ENCODE measurements around the gene NME9. TPM values are rescaled to one million over a fixed set of nuclear protein-coding genes. Genes with fewer than 3 reads are reported as not detected.

NME9 gene
- total RNA-seq, 1 experiment from 2014 or later: 0.35 TPM

DNA sequence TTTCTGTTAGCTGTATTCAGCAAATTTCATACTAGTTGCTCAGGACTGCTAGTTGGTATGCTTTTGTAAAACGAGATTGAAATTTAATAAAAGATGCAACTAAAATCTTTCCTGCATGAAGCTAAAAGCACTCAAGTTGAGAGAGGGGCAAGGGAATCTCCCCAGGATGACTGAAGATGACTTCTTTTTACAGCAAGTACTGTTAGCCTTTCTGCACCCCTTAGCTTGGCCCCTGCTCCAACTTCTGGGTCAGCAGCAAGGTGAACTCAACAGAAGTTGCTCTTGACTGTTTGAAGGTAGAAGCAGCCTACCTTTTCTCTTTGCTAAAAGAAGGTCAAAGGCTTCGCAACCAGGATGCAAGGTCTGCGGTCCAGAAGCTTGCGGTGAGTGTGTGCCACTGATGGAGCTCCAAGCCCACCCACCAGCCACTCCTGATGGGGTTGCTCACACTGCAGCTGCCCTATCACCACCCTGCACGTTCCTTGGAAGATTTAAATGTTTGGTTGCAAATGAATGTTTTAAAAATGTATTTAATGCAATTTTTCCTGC, 32.5 kb downstream of the NME9 start:
- Histone ChIP-seq H3K27me3 (ENCODE audit: control insufficient read depth, insufficient read depth, low read length) (no peaks in the 10 kb centered on the region), H3K4me3 (ENCODE audit: insufficient read depth, low read depth, low read length) (no peak overlapping the region), H3K36me3 (replicated peaks; ENCODE audit: control insufficient read depth, insufficient read depth, low read length) (peaks cover 5% of the 10 kb centered on the region)
- no peak for DNase-seq

GRCh38 chr3:138296639-138297038, 33.0 kb downstream of the NME9 start:
- H3K36me3 ChIP-seq (replicated peaks; ENCODE audit: control insufficient read depth, insufficient read depth, low read length): peaks cover 5% of the 10 kb centered on the region
- H3K27me3 ChIP-seq (ENCODE audit: control insufficient read depth, insufficient read depth, low read length): no peaks in the 10 kb centered on the region
- no peak for DNase-seq
- no peak overlapping the region for H3K4me3 ChIP-seq (ENCODE audit: insufficient read depth, low read depth, low read length)

- Histone ChIP-seq H3K27me3 (ENCODE audit: control insufficient read depth, insufficient read depth, low read length) (no peaks in the 10 kb centered on the region), H3K36me3 (replicated peaks; ENCODE audit: control insufficient read depth, insufficient read depth, low read length) (peaks cover 8% of the 10 kb centered on the region), H3K4me3 (ENCODE audit: insufficient read depth, low read depth, low read length) (no peak overlapping the region)
- no peak for DNase-seq
Observed at GRCh38 chr3:138289701-138290100, 40.0 kb downstream of the NME9 start.

- DNase-seq: no peak
- Histone ChIP-seq H3K36me3 (replicated peaks; ENCODE audit: control insufficient read depth, insufficient read depth, low read length) (peaks cover 8% of the 10 kb centered on the region), H3K27me3 (ENCODE audit: control insufficient read depth, insufficient read depth, low read length) (no peaks in the 10 kb centered on the region), H3K4me3 (ENCODE audit: insufficient read depth, low read depth, low read length) (no peak overlapping the region)
Observed at GRCh38 chr3:138289260-138289659, 40.4 kb downstream of the NME9 start.

DNA sequence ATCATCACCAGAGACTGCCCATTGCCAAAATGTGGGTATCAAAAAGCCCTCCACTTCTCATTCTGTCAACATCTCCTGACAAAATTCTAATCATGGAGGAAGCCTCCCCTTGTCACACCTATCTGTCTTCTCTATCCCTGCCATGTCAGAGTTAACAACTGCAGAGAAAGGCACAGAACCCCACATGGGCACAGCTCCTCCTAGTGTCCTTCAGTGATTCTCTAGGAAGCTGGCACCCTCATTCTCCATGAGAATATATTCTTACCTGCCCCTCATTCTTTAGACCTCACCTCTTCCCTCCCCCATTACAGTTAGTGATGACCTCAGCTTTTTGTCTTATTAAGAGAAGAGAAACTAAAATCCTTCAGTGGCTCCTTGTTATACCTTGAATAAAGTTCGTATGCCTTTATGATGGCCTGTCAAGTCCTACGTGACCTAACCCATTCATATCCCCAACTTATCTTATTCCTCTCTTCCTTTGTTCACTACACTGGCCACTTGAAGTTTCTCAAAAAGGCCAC, 44.6 kb downstream of the NME9 start:
- Histone ChIP-seq H3K27me3 (ENCODE audit: control insufficient read depth, insufficient read depth, low read length) (no peaks in the 10 kb centered on the region), H3K4me3 (ENCODE audit: insufficient read depth, low read depth, low read length) (no peak overlapping the region), H3K36me3 (replicated peaks; ENCODE audit: control insufficient read depth, insufficient read depth, low read length) (peaks cover 6% of the 10 kb centered on the region; the same call in 1 of the 2 replicates)
- DNase-seq: no peak

DNA sequence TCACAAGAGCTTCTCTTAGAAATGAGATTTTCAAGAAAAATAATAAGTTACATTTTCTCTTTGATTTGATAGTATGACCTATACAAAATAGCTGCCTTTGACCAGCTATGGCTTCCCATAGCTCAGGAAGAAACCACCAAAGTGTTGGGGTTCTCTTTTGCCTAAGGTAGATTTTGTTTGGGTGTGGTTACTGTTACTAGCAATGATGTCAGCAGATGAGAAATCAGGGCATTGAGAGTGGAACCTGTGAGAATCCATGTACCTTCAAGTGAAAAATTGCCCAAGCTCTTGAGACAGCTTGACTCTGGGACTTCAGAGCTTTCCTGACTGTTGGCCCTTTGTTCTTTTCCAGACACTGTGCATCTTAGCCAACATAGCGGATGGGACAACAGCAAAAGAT, 45.6 kb downstream of the NME9 start:
- Histone ChIP-seq H3K27me3 (ENCODE audit: control insufficient read depth, insufficient read depth, low read length) (no peaks in the 10 kb centered on the region), H3K4me3 (ENCODE audit: insufficient read depth, low read depth, low read length) (no peak overlapping the region), H3K36me3 (replicated peaks; ENCODE audit: control insufficient read depth, insufficient read depth, low read length) (peaks cover 2% of the 10 kb centered on the region; the same call in 1 of the 2 replicates)
- DNase-seq: no peak

GRCh38 chr3:138282836-138283235, 46.8 kb downstream of the NME9 start:
- Histone ChIP-seq H3K4me3 (ENCODE audit: insufficient read depth, low read depth, low read length) (no peak overlapping the region), H3K36me3 (replicated peaks; ENCODE audit: control insufficient read depth, insufficient read depth, low read length) (no peaks in the 10 kb centered on the region), H3K27me3 (ENCODE audit: control insufficient read depth, insufficient read depth, low read length) (no peaks in the 10 kb centered on the region)
- DNase-seq: no peak

GRCh38 chr3:138281561-138281960, 48.1 kb downstream of the NME9 start:
- no peak for DNase-seq
- Histone ChIP-seq H3K36me3 (replicated peaks; ENCODE audit: control insufficient read depth, insufficient read depth, low read length) (no peaks in the 10 kb centered on the region), H3K4me3 (ENCODE audit: insufficient read depth, low read depth, low read length) (no peak overlapping the region), H3K27me3 (ENCODE audit: control insufficient read depth, insufficient read depth, low read length) (no peaks in the 10 kb centered on the region)

DNA sequence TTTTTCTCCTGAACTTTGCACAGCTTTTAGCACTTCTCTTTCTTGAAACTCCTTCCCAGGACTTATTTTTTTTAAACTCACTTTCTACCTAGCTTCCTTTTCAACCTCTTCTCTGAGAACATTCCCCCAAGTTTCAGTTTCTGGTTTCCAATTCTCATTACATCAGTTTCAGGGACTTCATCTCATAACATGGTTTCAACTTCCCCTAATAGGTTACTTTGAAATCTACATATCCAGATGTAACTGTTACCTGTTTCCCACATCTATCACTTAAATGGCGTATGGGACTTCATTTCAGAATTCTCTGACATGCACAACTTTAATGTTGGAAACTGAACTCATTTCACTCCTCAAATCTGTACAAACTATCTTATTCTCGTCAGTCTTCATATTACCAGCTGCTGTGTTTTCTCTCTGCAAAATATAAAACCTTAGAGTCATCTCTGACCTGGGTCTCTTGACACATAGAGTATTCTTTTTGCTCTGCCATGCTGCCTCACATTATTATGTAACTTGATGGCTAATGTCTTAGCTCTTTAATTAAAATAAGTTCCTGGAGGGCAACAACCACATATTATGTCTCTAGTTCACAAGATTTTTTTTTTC, 58.4 kb downstream of the NME9 start:
- DNase-seq: no peak
- no peak overlapping the region for H3K4me3 ChIP-seq (ENCODE audit: insufficient read depth, low read depth, low read length)
- H3K36me3 ChIP-seq (replicated peaks; ENCODE audit: control insufficient read depth, insufficient read depth, low read length): peaks cover 10% of the 10 kb centered on the region

DNA sequence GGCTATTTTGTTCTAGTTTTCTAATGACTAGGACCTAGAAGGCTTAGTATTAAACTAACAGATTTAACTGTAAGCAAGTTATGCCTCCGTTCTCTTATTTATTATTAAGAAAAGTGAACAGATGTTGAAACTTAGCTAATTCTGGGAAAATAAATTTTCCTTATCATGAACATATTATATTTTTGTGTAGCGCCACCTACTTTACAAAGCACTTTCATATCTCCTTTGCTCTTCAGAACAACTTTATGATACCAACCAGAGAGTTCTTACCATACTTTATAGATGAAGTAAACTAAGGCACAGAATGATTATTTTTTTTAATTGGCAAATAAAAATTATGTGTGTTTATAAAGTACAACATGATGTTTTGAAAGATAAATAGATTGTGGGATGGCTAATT, 59.4 kb downstream of the NME9 start:
- no peak overlapping the region for H3K4me3 ChIP-seq (ENCODE audit: insufficient read depth, low read depth, low read length)
- H3K27me3 ChIP-seq (ENCODE audit: control insufficient read depth, insufficient read depth, low read length): no peaks in the 10 kb centered on the region
- H3K36me3 ChIP-seq (replicated peaks; ENCODE audit: control insufficient read depth, insufficient read depth, low read length): peaks cover 10% of the 10 kb centered on the region
- no peak for DNase-seq

More for the DNA sequence above, 58.4 kb downstream of the NME9 start:
- H3K27me3 ChIP-seq (ENCODE audit: control insufficient read depth, insufficient read depth, low read length): no peaks in the 10 kb centered on the region

DNA sequence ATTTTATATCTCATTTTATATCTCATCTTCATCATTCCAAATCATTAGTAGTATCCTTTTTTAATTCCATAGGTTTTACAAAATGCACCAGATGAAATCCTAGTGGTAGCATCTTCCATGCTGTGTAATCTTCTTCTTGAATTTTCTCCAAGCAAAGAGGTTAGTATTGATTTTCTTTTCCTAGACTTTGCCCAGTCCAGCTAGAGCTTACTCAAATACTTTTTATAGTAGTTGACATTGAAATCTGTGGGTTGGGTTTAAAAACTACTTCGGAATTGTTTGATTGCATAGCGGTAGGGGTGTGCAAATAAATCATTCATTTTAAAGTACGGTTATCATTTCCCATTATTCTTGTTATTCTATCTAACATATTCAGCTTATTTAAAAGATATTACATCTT, 62.6 kb downstream of the NME9 start:
- no peak overlapping the region for H3K4me3 ChIP-seq (ENCODE audit: insufficient read depth, low read depth, low read length)
- H3K36me3 ChIP-seq (replicated peaks; ENCODE audit: control insufficient read depth, insufficient read depth, low read length): no peaks in the 10 kb centered on the region
- no peak for DNase-seq
- H3K27me3 ChIP-seq (ENCODE audit: control insufficient read depth, insufficient read depth, low read length): no peaks in the 10 kb centered on the region

GRCh38 chr3:138265745-138266144, 63.9 kb downstream of the NME9 start:
- Histone ChIP-seq H3K36me3 (replicated peaks; ENCODE audit: control insufficient read depth, insufficient read depth, low read length) (no peaks in the 10 kb centered on the region), H3K27me3 (ENCODE audit: control insufficient read depth, insufficient read depth, low read length) (no peaks in the 10 kb centered on the region), H3K4me3 (ENCODE audit: insufficient read depth, low read depth, low read length) (no peak overlapping the region)
- no peak for DNase-seq

DNA sequence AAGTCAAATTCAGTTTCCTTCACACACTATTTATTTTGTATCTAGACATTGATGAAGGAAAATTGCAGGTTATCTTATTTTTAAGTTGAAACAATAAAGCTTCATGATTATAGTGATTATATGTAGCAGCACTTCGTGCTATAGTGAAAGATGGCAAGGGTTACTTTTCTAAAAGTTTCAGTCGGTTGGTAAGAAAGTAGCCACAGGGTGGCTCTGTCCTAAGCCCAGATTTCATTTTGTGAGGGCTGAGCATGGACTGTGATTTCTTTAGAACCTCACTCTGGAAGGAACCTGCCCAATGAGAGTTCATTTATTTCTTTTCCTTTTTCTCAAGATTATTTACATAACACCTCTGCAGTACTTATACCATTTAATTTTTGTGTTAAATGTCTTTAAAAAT, 66.5 kb downstream of the NME9 start:
- Histone ChIP-seq H3K27me3 (ENCODE audit: control insufficient read depth, insufficient read depth, low read length) (no peaks in the 10 kb centered on the region), H3K4me3 (ENCODE audit: insufficient read depth, low read depth, low read length) (no peak overlapping the region)
- no peak for DNase-seq

DNA sequence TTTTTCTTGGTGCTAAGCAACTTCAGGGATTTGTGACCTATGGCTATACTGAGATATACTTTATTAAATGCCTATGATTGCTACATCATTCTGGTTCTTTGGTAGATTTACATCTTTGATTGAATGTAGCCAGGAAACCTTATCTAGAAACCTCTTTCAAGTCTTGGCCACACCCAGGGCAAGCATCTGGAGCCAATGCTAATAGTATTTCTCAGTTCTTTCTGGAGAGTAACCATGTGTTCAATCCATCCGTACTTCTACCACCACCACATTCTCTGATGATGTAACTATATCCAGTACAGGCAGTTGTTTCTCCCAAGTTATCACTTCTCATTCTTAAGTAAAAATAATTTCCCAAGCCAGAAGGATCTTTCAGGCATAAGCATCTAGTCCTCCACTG, 69.0 kb downstream of the NME9 start:
- Histone ChIP-seq H3K27me3 (ENCODE audit: control insufficient read depth, insufficient read depth, low read length) (no peaks in the 10 kb centered on the region), H3K4me3 (ENCODE audit: insufficient read depth, low read depth, low read length) (no peak overlapping the region), H3K36me3 (replicated peaks; ENCODE audit: control insufficient read depth, insufficient read depth, low read length) (no peaks in the 10 kb centered on the region)
- no peak for DNase-seq

More for the DNA sequence above, 66.5 kb downstream of the NME9 start:
- H3K36me3 ChIP-seq (replicated peaks; ENCODE audit: control insufficient read depth, insufficient read depth, low read length): no peaks in the 10 kb centered on the region

DNA sequence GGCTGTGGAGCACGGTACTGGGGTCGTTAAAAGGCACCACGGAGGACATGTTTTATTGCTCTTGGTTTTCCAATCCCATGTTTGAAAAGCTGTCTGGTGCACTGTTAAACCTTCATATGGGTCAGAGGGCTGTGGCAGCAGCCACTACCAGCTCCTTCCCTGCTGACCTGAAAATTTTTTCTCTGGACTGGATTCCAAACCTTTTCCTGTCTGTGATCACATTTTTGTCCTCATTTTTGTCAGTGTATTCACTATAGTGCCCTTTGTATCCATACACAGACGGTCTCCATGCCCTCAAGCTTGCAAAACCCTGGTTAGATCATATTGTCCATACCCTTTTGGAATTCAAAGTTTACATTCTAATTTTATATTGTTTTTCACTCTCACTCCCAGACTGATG, 70.5 kb downstream of the NME9 start:
- no peaks in the 10 kb centered on the region for H3K36me3 ChIP-seq (replicated peaks; ENCODE audit: control insufficient read depth, insufficient read depth, low read length)
- no peaks in the 10 kb centered on the region for H3K27me3 ChIP-seq (ENCODE audit: control insufficient read depth, insufficient read depth, low read length)
- no peak for DNase-seq
- H3K4me3 ChIP-seq (ENCODE audit: insufficient read depth, low read depth, low read length): no peak overlapping the region
